AG04449 (cell line): ENCODE measurements around the gene TRMU.

ENCODE experiments used
- CTCF ChIA-PET: fragments of 350-600 bp; formaldehyde crosslinking; extraction: SDS; loops from one replicate; lab custom pipeline; 2021; ENCODE audit warnings: antibody characterized with exemption; lab: Yijun Ruan, JAX
- POLR2A ChIA-PET: fragments of 400-600, 350-600 bp; formaldehyde crosslinking; extraction: SDS; loops from one replicate; lab custom pipeline; 2020; ENCODE audit warnings: antibody characterized with exemption, inconsistent platforms; lab: Yijun Ruan, JAX
- DNase-seq: peaks from one replicate; pipeline ENCODE4 v3.0.0-alpha.2; 2010; ENCODE audit warnings: low read depth, low spot score
- H3K4me3 ChIP-seq: 2 replicates; pipeline ENCODE4 v1.5.1; 2011; ENCODE audit warnings: low read depth, mild to moderate bottlenecking, control low read depth, low read length
- CTCF ChIP-seq: IDR thresholded peaks from one replicate; pipeline ENCODE4 v1.5.1; 2011; ENCODE audit warnings: mild to moderate bottlenecking, moderate library complexity, low read length, control low read depth, inconsistent platforms; ENCODE audit not compliant: insufficient read depth; ENCODE audit errors: missing control alignments

The TRMU gene

GRCh38 chr22:46289244-46289891, 46.1 kb upstream of the TRMU start:
- no peak for DNase-seq
- H3K4me3 ChIP-seq: no peak overlapping the region
- ChIA-PET POLR2A (no interaction called here), CTCF (interaction anchor here (0.7 to 1.1 kb wide), 2 partner anchors 8 to 45 kb away, joined by 3 to 4 read pairs; no protein-coding TSS in a partner anchor)
- no peak for TF ChIP-seq CTCF

- ChIA-PET CTCF (interaction anchor here (0.7 to 1.1 kb wide), 2 partner anchors 9 to 46 kb away, joined by 3 to 4 read pairs; no protein-coding TSS in a partner anchor), POLR2A (no interaction called here)
- TF ChIP-seq CTCF: no peak
- no peak overlapping the region for H3K4me3 ChIP-seq
- DNase-seq: no peak
These were observed 45.2 kb upstream of the TRMU start for GRCh38 chr22:46290121-46290842.

GRCh38 chr22:46290843-46291785, 44.4 kb upstream of the TRMU start:
- POLR2A ChIA-PET: no interaction called here
- no peak for TF ChIP-seq CTCF
- H3K4me3 ChIP-seq: no peak overlapping the region
- CTCF ChIA-PET: no interaction called here
- DNase-seq: no peak

GRCh38 chr22:46292173-46292572, 43.3 kb upstream of the TRMU start:
- no peak for TF ChIP-seq CTCF
- CTCF ChIA-PET: interaction anchor here (1.3 kb wide), 1 partner anchor 10 kb away, joined by 3 read pairs; no protein-coding TSS in a partner anchor
- DNase-seq: no peak
- POLR2A ChIA-PET: no interaction called here
- no peak overlapping the region for H3K4me3 ChIP-seq

- DNase-seq: no peak
- ChIA-PET CTCF (interaction anchor here (1.3 kb wide), 1 partner anchor 11 kb away, joined by 3 read pairs; no protein-coding TSS in a partner anchor), POLR2A (no interaction called here)
- no peak for TF ChIP-seq CTCF
- no peak overlapping the region for H3K4me3 ChIP-seq
These were observed 42.8 kb upstream of the TRMU start for GRCh38 chr22:46292732-46293131.
